ENCODE results near the gene PDE1A. TPM values are rescaled to one million over a fixed set of nuclear protein-coding genes. Genes with fewer than 3 reads are reported as not detected.

PDE1A gene
- total and polyA plus RNA-seq, 2 of the 4 experiments (the other 2 are of a cell fraction): 0.24 to 0.90 TPM

DNA sequence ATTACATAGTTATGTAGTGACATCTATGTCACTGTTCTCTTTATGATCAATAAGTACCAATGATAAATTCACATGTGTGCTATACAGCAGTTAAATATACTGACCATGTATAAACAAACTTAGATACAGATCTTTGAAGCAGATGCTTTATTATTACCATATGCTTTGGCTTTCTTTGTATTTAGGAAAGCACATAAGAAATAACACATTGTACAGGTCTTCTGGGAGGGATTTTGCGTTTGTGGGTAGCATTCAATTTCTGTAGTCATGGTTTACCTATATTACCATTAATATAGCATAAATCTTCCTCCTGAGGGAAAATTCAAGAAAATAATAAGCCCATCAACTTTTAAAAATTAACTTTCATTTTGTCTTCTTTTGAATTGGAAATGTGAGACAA is 1.6 kb upstream of the PDE1A start:
- no peak overlapping the region for H3K4me2 ChIP-seq (ENCODE audit: low read depth, low read length)
- H4K20me1 ChIP-seq (ENCODE audit: insufficient read depth, low read length): no peaks in the 10 kb centered on the region
- no peaks in the 10 kb centered on the region for H3K36me3 ChIP-seq (ENCODE audit: control insufficient read depth, insufficient read depth, low read length)
- H2BK5ac ChIP-seq (ENCODE audit: low read depth, low read length, poor library complexity, severe bottlenecking): no peak overlapping the region
- no peak overlapping the region for H3K4ac ChIP-seq (ENCODE audit: low read depth, low read length)
- intact Hi-C loops (cut with micrococcal nuclease) (loop anchor here (5.0 to 10.0 kb wide), 3 partner anchors 111 to 234 kb away; no protein-coding TSS in a partner anchor), dilution Hi-C loops (cut with HindIII; ENCODE audit: low sequenced_read_pairs, unreplicated experiment) (no loop called here), in situ Hi-C loops (cut with MboI; ENCODE audit: low sequenced_read_pairs) (no loop called here)
- H2BK120ac ChIP-seq (ENCODE audit: low read depth, low read length): no peak overlapping the region
- ChIA-PET CTCF (no interaction called here), POLR2A (ENCODE audit: unreplicated experiment) (no interaction called here)
- no peaks in the 10 kb centered on the region for H3K9me3 ChIP-seq (ENCODE audit: control insufficient read depth, insufficient read depth, low read length)
- H3K9me1 ChIP-seq (ENCODE audit: insufficient read depth, low read length): no peaks in the 10 kb centered on the region
- H3K4me3 ChIP-seq (ENCODE audit: insufficient read depth, low read depth, low read length): no peak overlapping the region
- H4K91ac ChIP-seq (ENCODE audit: insufficient read depth, low read depth, low read length): no peak overlapping the region
- peaks cover 6% of the 10 kb centered on the region for H3K4me1 ChIP-seq (ENCODE audit: control insufficient read depth, insufficient read depth, low read length)
- no peak overlapping the region for H3K14ac ChIP-seq (replicated peaks; ENCODE audit: low read depth, low read length)
- no peak overlapping the region for H3K18ac ChIP-seq (ENCODE audit: low read depth, low read length)
- H2BK15ac ChIP-seq (ENCODE audit: low read depth, low read length): no peak overlapping the region
- no peaks in the 10 kb centered on the region for H3K79me1 ChIP-seq (ENCODE audit: low read depth in 1 of 2, low read length in 2 of 2)
- no peak overlapping the region for H4K8ac ChIP-seq (ENCODE audit: low read depth in 2 of 2, low read length in 2 of 2)
- no peak overlapping the region for H2AK9ac ChIP-seq (replicated peaks; ENCODE audit: low read depth, low read length, poor library complexity)
- no peak overlapping the region for H2AK5ac ChIP-seq (ENCODE audit: low read depth, low read length)
- no peak overlapping the region for H3K9ac ChIP-seq (ENCODE audit: low read depth, low read length)
- ATAC-seq (ENCODE audit: low read depth) (no peak), DNase-seq (no peak)
- no peak overlapping the region for H2BK20ac ChIP-seq (ENCODE audit: low read depth, low read length)
- H3K56ac ChIP-seq (ENCODE audit: extremely low read depth, insufficient read depth, low read length): no peak overlapping the region
- H3K27me3 ChIP-seq (ENCODE audit: control insufficient read depth, insufficient read depth, low read length): no peaks in the 10 kb centered on the region
- TF ChIP-seq POLR2A (IDR thresholded peaks at IDR 0.05; ENCODE audit: low read depth, low read length): no peak
- H3K27ac ChIP-seq (ENCODE audit: insufficient read depth, low read length): no peak overlapping the region
- no peak overlapping the region for H3K23ac ChIP-seq (ENCODE audit: low read depth, low read length)
- WGBS, 2 experiments (ENCODE audit: extremely low coverage in 2 of 2, insufficient read length in 1 of 2): no CpG with 5 or more reads among the region's 1 CpG
- no TSS peak for BruUV-seq (replicated peaks)
- H4K5ac ChIP-seq (ENCODE audit: low read depth, low read length): no peak overlapping the region
- H2AFZ ChIP-seq (replicated peaks; ENCODE audit: low read length, poor library complexity): no peak overlapping the region
